Subcutaneous abdominal adipose tissue (tissue), 5 donors: ENCODE measurements around the gene DENND2A.
"Not testable (repeated sequence)": the region's sequence is repeated elsewhere in the genome, so short reads cannot be mapped to it uniquely, and the experiment has no call there.

Experiments used
- H3K27ac ChIP-seq: one replicate; pipeline ENCODE4 v1.7.0; 2013; ENCODE audit warnings: low read depth, mild to moderate bottlenecking, inconsistent platforms, low read length, moderate library complexity
- H3K27me3 ChIP-seq, 5 donors: one replicate each; pipeline ENCODE4 v1.7.0; 2013; ENCODE audit warnings: low read length in 5 of 5, inconsistent platforms in 1 of 5; ENCODE audit not compliant: control insufficient read depth in 5 of 5, insufficient read depth in 4 of 5
- H3K36me3 ChIP-seq, 5 donors: one replicate each; pipeline ENCODE4 v1.7.0; 2013; ENCODE audit warnings: low read length in 5 of 5; ENCODE audit not compliant: control insufficient read depth in 5 of 5, insufficient read depth in 5 of 5
- H3K4me1 ChIP-seq, 5 donors: one replicate each; pipeline ENCODE4 v1.7.0; 2013; ENCODE audit warnings: low read length in 5 of 5, mild to moderate bottlenecking in 3 of 5, moderate library complexity in 1 of 5; ENCODE audit not compliant: control insufficient read depth in 5 of 5, insufficient read depth in 5 of 5
- H3K4me3 ChIP-seq, 5 donors: one replicate each; pipeline ENCODE4 v1.7.0; 2013; ENCODE audit warnings: low read length in 5 of 5, low read depth in 1 of 5
- H3K9ac ChIP-seq, 5 donors: one replicate each; pipeline ENCODE4 v1.7.0; 2013; ENCODE audit warnings: low read length in 5 of 5, mild to moderate bottlenecking in 4 of 5, moderate library complexity in 3 of 5
- H3K9me3 ChIP-seq, 5 donors: one replicate each; pipeline ENCODE4 v1.7.0; 2013; ENCODE audit warnings: low read length in 5 of 5; ENCODE audit not compliant: control insufficient read depth in 5 of 5
- donor health status: healthy.
- donor health status: healthy.
- donor health status: healthy.
- donor health status: healthy.
- donor health status: healthy.

The DENND2A gene

GRCh38 chr7:140673063-140673773 is 32.6 kb upstream of the DENND2A start:
- Histone ChIP-seq H3K9me3 (no peaks in the 10 kb centered on the region), H3K27ac (peak overlapping the region; percentile 69), H3K4me3 (peak overlapping the region; percentile 54 to 87 (median 82)), H3K36me3 (peaks cover 0 to 5% (median 0%) of the 10 kb centered on the region in 5 donors), H3K4me1 (peaks cover 0 to 44% (median 32%) of the 10 kb centered on the region in 5 donors), H3K9ac (peak overlapping the region in 4 of 5 donors; percentile 56 to 85 (median 82)), H3K27me3 (no peaks in the 10 kb centered on the region)

GRCh38 chr7:140672382-140673062 is 31.9 kb upstream of the DENND2A start, which contains the start of gene ADCK2:
Gene ADCK2 (plus strand): TSS chr7:140672945. CDS start chr7:140673331, 386 bp downstream.
- no peaks in the 10 kb centered on the region for H3K27me3 ChIP-seq
- H3K9ac ChIP-seq = peak within 1 kb of the TSS in 4 of 5 donors; percentile 56 to 85 (median 82)
- no peaks in the 10 kb centered on the region for H3K9me3 ChIP-seq
- H3K36me3 ChIP-seq = no peaks in the 10 kb centered on the region
- H3K27ac ChIP-seq = peak within 1 kb of the TSS; percentile 69
- peak within 1 kb of the TSS; percentile 54 to 87 (median 82) for H3K4me3 ChIP-seq
- peaks cover 0 to 44% (median 32%) of the 10 kb centered on the region in 5 donors for H3K4me1 ChIP-seq

DNA sequence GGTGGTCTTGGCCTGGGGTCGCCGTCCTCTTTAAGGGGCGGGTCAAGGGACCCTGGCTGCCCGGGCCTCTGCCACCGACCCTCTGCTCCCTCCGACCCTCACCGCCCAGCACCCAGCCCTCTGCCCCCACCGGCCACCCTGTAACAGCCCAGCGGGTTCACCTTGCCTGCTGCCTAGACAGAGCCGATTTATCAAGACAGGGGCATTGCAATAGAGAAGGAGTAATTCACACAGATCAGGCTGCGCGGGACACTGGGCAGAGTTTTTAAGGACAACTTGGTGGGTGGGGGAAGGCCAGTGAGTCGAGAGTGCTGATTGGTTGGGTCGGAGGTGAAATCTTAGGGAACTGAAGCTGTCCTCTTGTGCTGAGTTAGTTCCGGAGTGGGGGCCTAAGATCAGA is 31.4 kb upstream of the DENND2A start:
- H3K9me3 ChIP-seq = no peaks in the 10 kb centered on the region
- H3K4me3 ChIP-seq = peak overlapping the region in 3 of 5 donors; percentile 59 to 87 (median 82)
- H3K27me3 ChIP-seq = no peaks in the 10 kb centered on the region
- no peaks in the 10 kb centered on the region for H3K36me3 ChIP-seq
- H3K27ac ChIP-seq = no peak overlapping the region
- H3K9ac ChIP-seq = no peak overlapping the region
- peaks cover 0 to 44% (median 32%) of the 10 kb centered on the region in 5 donors for H3K4me1 ChIP-seq

GRCh38 chr7:140670343-140670935 is 29.8 kb upstream of the DENND2A start:
- H3K9me3 ChIP-seq = no peaks in the 10 kb centered on the region
- H3K36me3 ChIP-seq = no peaks in the 10 kb centered on the region
- peaks cover 0 to 31% (median 27%) of the 10 kb centered on the region in 5 donors for H3K4me1 ChIP-seq
- H3K27me3 ChIP-seq = no peaks in the 10 kb centered on the region
- H3K4me3 ChIP-seq = no peak overlapping the region
- no peak overlapping the region for H3K27ac ChIP-seq
- no peak overlapping the region for H3K9ac ChIP-seq

DNA sequence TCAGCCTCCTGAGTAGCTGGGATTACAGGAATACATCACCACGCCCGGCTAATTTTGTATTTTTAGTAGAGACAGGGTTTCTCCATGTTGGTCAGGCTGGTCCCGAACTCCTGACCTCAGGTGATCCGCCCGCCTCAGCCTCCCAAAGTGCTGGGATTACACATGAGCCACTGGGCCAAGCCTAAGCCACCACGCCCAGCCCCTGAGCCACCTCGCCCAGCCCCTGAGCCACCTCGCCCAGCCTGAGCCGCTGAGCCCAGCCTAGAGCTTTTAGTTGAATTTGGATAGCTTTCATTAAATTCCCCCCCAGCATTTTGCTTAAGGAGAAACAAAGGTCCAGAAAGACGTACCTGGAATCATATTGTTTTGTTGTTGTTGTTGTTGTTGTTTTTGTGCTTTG is 29.2 kb upstream of the DENND2A start:
- not testable (repeated sequence) for H3K36me3 ChIP-seq, H3K9ac ChIP-seq, H3K27ac ChIP-seq, H3K4me3 ChIP-seq, H3K9me3 ChIP-seq, H3K27me3 ChIP-seq
- H3K4me1 ChIP-seq = peaks cover 0 to 26% (median 21%) of the 10 kb centered on the region in 5 donors

GRCh38 chr7:140669352-140669751 is 28.7 kb upstream of the DENND2A start:
- Histone ChIP-seq H3K36me3 (no peaks in the 10 kb centered on the region), H3K9ac (no peak overlapping the region), H3K9me3 (no peaks in the 10 kb centered on the region), H3K27ac (no peak overlapping the region), H3K4me3 (no peak overlapping the region), H3K27me3 (no peaks in the 10 kb centered on the region), H3K4me1 (peaks cover 0 to 21% (median 18%) of the 10 kb centered on the region in 5 donors)

- Histone ChIP-seq H3K27me3 (no peaks in the 10 kb centered on the region), H3K36me3 (no peaks in the 10 kb centered on the region), H3K27ac (no peak overlapping the region), H3K4me1 (peaks cover 0 to 14% (median 11%) of the 10 kb centered on the region in 5 donors), H3K9ac (no peak overlapping the region), H3K4me3 (no peak overlapping the region), H3K9me3 (no peaks in the 10 kb centered on the region)
Observed at GRCh38 chr7:140668641-140669040, 28.0 kb upstream of the DENND2A start.

GRCh38 chr7:140667476-140667875 is 26.9 kb upstream of the DENND2A start:
- Histone ChIP-seq H3K27me3 (no peaks in the 10 kb centered on the region), H3K27ac (no peak overlapping the region), H3K4me1 (peaks cover 0 to 7% (median 4%) of the 10 kb centered on the region in 5 donors), H3K36me3 (no peaks in the 10 kb centered on the region), H3K4me3 (no peak overlapping the region), H3K9me3 (no peaks in the 10 kb centered on the region), H3K9ac (no peak overlapping the region)

DNA sequence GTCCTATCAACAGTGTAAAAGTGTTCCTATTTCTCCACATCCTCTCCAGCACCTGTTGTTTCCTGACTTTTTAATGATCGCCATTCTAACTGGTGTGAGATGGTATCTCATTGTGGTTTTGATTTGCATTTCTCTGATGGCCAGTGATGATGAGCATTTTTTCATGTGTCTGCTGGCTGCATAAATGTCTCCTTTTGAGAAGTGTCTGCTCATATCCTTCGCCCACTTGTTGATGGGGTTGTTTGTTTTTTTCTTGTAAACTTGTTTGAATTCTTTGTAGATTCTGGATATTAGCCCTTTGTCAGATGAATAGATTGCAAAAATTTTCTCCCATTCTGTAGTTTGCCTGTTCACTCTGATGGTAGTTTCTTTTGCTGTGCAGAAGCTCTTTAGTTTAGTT is 22.3 kb upstream of the DENND2A start:
- H3K4me3 ChIP-seq, H3K27ac ChIP-seq, H3K27me3 ChIP-seq, H3K36me3 ChIP-seq, H3K9me3 ChIP-seq, H3K4me1 ChIP-seq, H3K9ac ChIP-seq: not testable (repeated sequence)

DNA sequence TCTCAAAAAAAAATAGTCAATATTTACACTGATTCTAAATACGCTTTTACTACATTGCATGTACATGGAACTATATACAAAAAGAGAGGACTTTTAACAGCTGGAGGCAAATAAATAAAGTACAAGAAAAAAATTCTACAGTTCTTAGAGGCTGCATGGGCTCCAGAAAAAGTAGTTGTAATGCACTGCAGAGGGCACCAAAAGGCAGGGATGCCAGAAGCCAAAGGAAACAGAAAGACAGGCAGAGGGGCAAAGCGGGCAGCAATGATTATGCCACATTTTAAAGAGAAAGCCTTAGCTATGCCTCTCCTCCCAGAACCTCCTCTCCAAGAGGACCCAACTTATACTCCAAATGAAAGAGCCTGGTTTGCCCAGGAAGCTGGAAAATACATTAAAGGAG is 20.5 kb upstream of the DENND2A start:
- H3K9ac ChIP-seq = no peak overlapping the region
- no peak overlapping the region for H3K4me3 ChIP-seq
- peaks cover 11 to 12% (median 12%) of the 10 kb centered on the region in 5 donors for H3K4me1 ChIP-seq
- H3K27me3 ChIP-seq = peaks cover 0 to 2% (median 0%) of the 10 kb centered on the region in 5 donors
- no peaks in the 10 kb centered on the region for H3K9me3 ChIP-seq
- H3K27ac ChIP-seq = no peak overlapping the region
- no peaks in the 10 kb centered on the region for H3K36me3 ChIP-seq
